ENCODE data around the gene SBF1. TPM values are rescaled to one million over a fixed set of nuclear protein-coding genes. Genes with fewer than 3 reads are reported as not detected.

Gene SBF1
- total RNA-seq, 4 donors from 2014 or later: 48.5 to 77.7 (median 68.3) TPM

- no peak for TF ChIP-seq POLR2A (IDR thresholded peaks at IDR 0.05)
- TF ChIP-seq EP300 (IDR thresholded peaks at IDR 0.05): no peak
- no peak for TF ChIP-seq CTCF (IDR thresholded peaks at IDR 0.05)
- Histone ChIP-seq H3K9me3 (no peaks in the 10 kb centered on the region), H3K27ac (no peak overlapping the region), H3K36me3 (peaks cover 12 to 88% (median 71%) of the 10 kb centered on the region in 3 donors), H3K4me3 (no peak overlapping the region), H3K27me3 (no peaks in the 10 kb centered on the region), H3K4me1 (peaks cover 0 to 13% (median 7%) of the 10 kb centered on the region in 4 donors)
- no peak for DNase-seq (ENCODE audit: low spot score in 2 of 2)
- 92 to 96% methylated on average over 9 to 15 of the region's 24 CpGs for WGBS, 2 donors
These were observed 10.4 kb downstream of the SBF1 start for GRCh38 chr22:50464451-50464850.

DNA sequence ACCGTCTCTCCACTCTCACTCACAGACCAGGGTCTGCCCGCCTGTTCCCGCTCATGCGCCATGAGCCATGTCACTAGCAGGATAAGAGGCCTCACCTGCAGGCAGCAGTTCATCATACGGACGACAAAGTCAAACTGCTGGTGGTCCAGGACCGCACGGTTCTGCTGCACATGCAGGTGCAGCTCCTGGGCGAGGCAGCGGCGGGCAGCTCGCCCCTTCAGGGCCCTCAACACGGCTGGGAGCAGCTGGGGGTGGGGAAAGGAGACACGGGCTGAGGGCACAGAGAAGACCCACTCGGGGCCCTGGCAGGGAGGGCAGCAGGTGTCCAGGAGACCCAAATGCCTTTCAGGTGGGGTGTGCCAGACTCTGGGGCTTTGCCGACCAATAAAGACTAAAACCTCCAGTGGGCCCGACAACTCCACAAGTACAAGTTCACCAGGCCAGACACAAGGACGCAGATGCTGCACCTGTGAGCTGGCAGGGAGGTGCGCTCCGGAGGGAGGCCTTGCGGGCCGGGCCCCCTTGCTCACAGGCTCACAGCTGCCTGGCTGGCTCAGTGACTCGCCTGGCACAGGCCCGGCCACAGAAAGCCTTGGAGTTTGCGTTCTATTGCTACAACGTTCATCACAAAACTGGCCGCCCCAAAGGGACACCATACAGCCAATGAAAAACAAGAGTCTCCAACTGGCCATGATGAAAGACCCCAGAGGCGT lies 11.5 kb downstream of the SBF1 start:
- H3K27ac ChIP-seq: no peak overlapping the region
- 93 to 94% methylated on average over 26 to 28 of the region's 28 CpGs for WGBS, 2 donors
- no peak overlapping the region for H3K4me3 ChIP-seq
- no peaks in the 10 kb centered on the region for H3K9me3 ChIP-seq
- peaks cover 0 to 2% (median 0%) of the 10 kb centered on the region in 4 donors for H3K4me1 ChIP-seq
- no peaks in the 10 kb centered on the region for H3K27me3 ChIP-seq
- TF ChIP-seq CTCF (IDR thresholded peaks at IDR 0.05) (no peak), POLR2A (IDR thresholded peaks at IDR 0.05) (no peak), EP300 (IDR thresholded peaks at IDR 0.05) (no peak)
- DNase-seq (ENCODE audit: low spot score in 2 of 2): no peak
- peaks cover 12 to 99% (median 72%) of the 10 kb centered on the region in 3 donors for H3K36me3 ChIP-seq

DNA sequence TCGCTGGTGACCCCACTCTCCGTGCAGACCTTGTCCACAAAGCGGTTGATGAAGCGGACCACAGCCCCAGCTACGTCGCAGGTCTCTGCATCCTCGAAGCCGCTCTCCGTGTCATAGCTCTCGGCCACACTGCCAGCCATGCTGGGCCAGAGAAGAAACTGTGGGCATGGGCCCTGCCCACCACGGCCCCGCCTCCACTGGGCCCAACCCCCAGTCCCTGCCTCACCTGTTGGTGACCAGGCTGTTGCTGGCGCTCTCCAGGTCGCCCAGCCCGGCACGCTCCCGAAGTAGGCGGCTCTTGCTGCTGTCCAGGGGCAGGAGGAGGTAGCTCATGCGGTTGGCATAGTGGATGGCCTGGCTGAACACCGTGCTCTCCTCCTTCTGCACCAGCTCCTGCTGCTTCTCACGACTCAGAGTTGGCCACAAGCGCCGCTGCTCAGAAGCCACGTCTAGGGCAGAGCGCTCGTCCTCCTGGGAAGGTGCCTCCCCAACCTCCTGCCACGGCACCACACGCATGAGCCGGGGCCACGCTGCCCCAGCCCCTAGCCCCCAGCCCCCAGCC lies 12.8 kb downstream of the SBF1 start:
- H3K4me1 ChIP-seq: no peaks in the 10 kb centered on the region
- H3K27me3 ChIP-seq: no peaks in the 10 kb centered on the region
- peaks cover 12 to 100% (median 68%) of the 10 kb centered on the region in 3 donors for H3K36me3 ChIP-seq
- 93 to 95% methylated on average over 23 to 30 of the region's 30 CpGs for WGBS, 2 donors
- H3K4me3 ChIP-seq: no peak overlapping the region
- no peak for TF ChIP-seq EP300 (IDR thresholded peaks at IDR 0.05)
- TF ChIP-seq POLR2A (IDR thresholded peaks at IDR 0.05): no peak
- TF ChIP-seq CTCF (IDR thresholded peaks at IDR 0.05): no peak
- DNase-seq (ENCODE audit: low spot score in 2 of 2): no peak
- no peaks in the 10 kb centered on the region for H3K9me3 ChIP-seq
- H3K27ac ChIP-seq: no peak overlapping the region

DNA sequence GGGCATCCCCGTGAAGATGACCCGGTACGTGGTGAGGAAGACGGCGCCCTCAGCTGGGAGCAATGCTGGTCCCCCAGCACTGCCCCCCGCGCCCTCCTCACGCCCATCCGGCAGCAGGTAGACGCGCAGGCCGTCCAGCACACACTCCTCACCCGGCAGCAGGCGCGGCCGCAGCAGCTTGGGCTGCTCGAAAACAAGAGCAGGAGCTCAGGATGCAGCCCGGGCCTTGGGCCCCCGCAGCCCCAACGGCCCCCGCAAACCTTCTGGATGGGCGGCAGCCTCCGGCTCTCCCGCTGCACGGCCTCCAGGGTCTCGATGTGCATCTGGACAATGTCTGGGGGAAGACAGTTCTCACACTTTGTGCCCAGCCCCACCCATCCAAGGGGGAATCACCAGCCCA lies 13.3 kb downstream of the SBF1 start:
- no peak for DNase-seq (ENCODE audit: low spot score in 2 of 2)
- Histone ChIP-seq H3K9me3 (no peaks in the 10 kb centered on the region), H3K36me3 (peaks cover 12 to 100% (median 68%) of the 10 kb centered on the region in 3 donors), H3K4me3 (no peak overlapping the region), H3K27ac (no peak overlapping the region), H3K4me1 (no peaks in the 10 kb centered on the region), H3K27me3 (no peaks in the 10 kb centered on the region)
- WGBS, 2 donors: 88 to 92% methylated on average over 5 to 18 of the region's 26 CpGs
- TF ChIP-seq POLR2A (IDR thresholded peaks at IDR 0.05): no peak
- TF ChIP-seq EP300 (IDR thresholded peaks at IDR 0.05): no peak
- TF ChIP-seq CTCF (IDR thresholded peaks at IDR 0.05): no peak

GRCh38 chr22:50460938-50461337 lies 13.9 kb downstream of the SBF1 start:
- no peak for DNase-seq (ENCODE audit: low spot score in 2 of 2)
- WGBS, 2 donors: 92 to 93% methylated on average over 17 of the region's 17 CpGs
- no peak overlapping the region for H3K4me3 ChIP-seq
- H3K9me3 ChIP-seq: no peaks in the 10 kb centered on the region
- no peaks in the 10 kb centered on the region for H3K4me1 ChIP-seq
- H3K27me3 ChIP-seq: no peaks in the 10 kb centered on the region
- H3K27ac ChIP-seq: no peak overlapping the region
- TF ChIP-seq POLR2A (IDR thresholded peaks at IDR 0.05): no peak
- no peak for TF ChIP-seq EP300 (IDR thresholded peaks at IDR 0.05)
- no peak for TF ChIP-seq CTCF (IDR thresholded peaks at IDR 0.05)
- H3K36me3 ChIP-seq: peaks cover 9 to 100% (median 68%) of the 10 kb centered on the region in 3 donors
